Measurements from ENCODE around the gene SMAD5.

DNA sequence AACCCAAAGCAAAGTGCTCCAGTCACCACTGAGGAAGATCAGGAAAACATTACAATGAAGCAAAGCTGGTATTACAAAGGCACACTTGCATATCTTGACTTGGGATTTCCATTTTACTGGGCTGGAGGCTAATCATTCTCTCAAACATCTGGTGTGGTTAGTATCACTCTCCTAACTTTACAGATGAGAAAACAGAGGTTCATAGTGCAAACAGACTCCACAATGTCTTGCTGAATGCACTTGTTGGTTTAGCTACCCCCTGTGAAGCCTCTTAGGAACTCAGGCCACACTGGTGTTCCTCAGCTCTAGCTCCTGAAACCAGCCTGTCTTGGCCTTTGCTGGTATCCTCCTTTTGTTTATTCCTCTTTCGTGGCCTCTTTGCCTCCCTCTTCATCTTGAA lies 29.5 kb upstream of the SMAD5 start:
- TF ChIP-seq POLR2AphosphoS5 (IDR thresholded peaks at IDR 0.05; ENCODE audit: low read depth, low read length) (no peak), POLR2A (IDR thresholded peaks at IDR 0.05; ENCODE audit: low read depth, low read length) (no peak), TAF1 (IDR thresholded peaks at IDR 0.05; ENCODE audit: borderline replicate concordance, low read depth, low read length) (no peak)
